Measurements from ENCODE around the gene SLC39A12.

Gene SLC39A12

GRCh38 chr10:17963431-17963830, 11.7 kb downstream of the SLC39A12 start:
- DNase-seq (ENCODE audit: low spot score) = no peak

- no peak for DNase-seq (ENCODE audit: low spot score)
These were observed 14.0 kb downstream of the SLC39A12 start for GRCh38 chr10:17965649-17966235.

DNA sequence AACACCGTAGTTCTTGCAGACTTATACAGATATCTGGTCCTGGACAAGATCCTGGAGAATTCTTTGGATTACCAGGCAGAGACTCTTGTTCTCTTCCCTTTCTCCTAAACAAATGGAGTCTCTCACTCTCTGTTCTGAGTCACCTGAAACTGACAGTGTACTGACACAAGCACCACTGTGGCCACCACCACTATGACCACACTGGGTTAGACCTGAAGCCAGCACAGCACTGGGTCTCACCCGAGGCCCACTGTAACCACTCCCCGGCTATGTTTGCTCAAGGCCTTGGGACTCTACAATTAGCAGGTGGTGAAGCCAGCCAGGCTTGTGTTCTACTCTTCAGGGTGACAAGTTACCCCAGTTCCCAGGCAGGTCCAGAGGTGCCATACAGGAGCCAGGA, 22.8 kb downstream of the SLC39A12 start:
- no peak for DNase-seq (ENCODE audit: low spot score)

DNA sequence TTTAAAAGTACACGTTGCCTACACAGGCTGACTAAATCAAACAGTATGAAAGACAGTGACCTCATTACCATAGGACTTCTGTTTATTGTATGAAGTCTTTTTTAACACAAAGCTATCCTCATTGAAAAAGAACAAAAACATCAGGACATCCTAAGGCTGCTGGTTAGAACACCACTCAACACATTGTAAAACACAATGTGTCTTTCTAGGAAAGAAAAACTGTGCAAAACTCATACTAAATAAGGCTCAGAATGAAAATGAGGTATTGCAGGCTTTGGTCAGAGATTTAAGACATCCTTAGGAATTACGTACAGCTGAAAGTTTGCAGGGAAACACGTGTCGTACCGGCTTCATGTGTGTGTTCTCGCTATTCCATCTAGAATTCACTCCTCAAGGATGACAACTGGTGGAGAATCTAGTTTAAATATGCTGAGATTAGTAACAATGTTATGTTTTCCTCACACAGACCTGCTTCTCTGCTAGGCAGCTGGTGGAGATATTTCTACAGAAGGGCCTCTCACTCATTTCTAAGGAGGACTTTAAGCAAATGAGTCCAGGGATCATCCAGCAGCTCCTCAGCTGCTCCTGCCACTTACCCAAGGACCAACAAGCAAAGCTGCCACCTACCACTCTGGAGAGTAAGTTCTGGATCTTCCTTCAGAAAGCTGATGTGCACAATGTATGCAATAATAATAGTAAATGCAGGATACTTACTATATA, 29.3 kb downstream of the SLC39A12 start:
- DNase-seq (ENCODE audit: low spot score) = peak; percentile 26

GRCh38 chr10:17981766-17982380, 30.2 kb downstream of the SLC39A12 start:
- no peak for DNase-seq (ENCODE audit: low spot score)

GRCh38 chr10:17984056-17984455, 32.3 kb downstream of the SLC39A12 start:
- DNase-seq (ENCODE audit: low spot score) = no peak

DNA sequence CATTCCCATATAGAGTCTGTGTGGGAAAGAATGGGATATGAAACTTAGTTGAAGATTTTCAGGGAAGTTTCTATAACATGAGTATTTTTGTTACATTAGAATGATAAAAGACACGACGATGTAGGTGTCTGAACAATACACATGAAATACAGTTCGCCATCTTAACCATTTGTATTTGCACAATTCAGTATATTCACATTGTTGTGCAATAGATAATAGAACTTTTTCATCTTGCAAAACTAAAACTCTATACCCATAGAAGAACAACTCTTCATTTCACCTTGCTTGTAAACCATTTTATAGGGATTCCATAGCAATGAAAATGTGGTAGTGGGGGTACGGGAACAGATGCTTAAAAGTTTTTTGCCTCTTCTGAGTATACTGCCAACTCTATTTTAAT, 32.8 kb downstream of the SLC39A12 start:
- DNase-seq (ENCODE audit: low spot score) = no peak

GRCh38 chr10:17989908-17990767, 38.4 kb downstream of the SLC39A12 start:
- DNase-seq (ENCODE audit: low spot score) = no peak

DNA sequence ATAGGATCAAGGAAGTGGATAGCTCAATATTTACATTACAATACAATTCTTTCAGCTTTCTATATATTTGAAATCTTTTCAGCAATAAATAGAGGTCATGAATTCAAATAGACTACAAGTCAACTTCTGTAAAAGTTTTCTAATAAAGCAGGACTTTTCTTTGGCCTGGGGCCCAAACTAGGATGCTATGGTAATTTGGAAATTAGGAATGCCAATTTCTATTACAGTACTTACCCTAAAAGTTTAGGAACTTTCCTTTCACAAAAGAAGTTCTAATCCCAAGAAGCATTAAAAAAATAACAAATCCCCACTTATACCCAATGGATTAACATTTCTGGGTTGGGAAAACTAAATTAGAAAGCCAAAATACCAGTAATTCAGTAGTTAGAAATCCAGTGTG, 40.5 kb downstream of the SLC39A12 start:
- no peak for DNase-seq (ENCODE audit: low spot score)

DNA sequence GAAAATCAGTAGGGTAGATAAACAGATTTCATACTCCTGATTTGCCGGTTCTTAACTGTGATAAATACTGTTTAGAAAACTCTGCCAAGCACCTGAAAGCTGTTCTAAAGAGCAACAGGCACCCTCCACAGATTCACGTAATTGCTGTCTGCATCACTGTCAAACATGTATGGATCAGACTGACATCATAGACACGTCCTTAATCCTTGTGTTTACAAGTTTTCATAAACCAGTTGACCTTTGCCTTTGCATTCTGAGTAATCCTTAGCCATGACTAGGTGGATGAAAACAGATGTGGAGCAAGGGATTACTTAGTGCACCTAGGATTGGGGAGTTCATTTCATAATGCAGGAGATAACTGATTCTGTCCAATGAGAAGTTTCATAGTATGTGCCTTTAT, 41.6 kb downstream of the SLC39A12 start:
- no peak for DNase-seq (ENCODE audit: low spot score)

- no peak for DNase-seq (ENCODE audit: low spot score)
These were observed 48.9 kb downstream of the SLC39A12 start for GRCh38 chr10:18000601-18001000.

DNA sequence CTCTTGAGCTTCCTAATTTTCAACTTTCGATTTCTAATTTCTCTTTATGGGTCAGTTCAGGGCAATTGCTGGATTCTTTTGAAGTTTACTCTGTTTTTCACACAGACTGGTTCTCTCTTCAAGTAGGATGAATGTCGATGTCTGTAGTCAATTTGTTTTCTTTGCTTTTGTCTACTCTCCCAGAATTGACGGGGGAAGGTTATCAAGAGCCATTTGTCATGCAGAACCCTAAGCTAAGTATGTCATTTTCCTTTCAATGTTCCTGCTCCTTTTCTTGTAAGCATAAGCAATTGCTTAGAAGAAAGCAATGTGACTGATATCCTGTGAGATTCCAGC, 53.7 kb downstream of the SLC39A12 start:
- no peak for DNase-seq (ENCODE audit: low spot score)

DNA sequence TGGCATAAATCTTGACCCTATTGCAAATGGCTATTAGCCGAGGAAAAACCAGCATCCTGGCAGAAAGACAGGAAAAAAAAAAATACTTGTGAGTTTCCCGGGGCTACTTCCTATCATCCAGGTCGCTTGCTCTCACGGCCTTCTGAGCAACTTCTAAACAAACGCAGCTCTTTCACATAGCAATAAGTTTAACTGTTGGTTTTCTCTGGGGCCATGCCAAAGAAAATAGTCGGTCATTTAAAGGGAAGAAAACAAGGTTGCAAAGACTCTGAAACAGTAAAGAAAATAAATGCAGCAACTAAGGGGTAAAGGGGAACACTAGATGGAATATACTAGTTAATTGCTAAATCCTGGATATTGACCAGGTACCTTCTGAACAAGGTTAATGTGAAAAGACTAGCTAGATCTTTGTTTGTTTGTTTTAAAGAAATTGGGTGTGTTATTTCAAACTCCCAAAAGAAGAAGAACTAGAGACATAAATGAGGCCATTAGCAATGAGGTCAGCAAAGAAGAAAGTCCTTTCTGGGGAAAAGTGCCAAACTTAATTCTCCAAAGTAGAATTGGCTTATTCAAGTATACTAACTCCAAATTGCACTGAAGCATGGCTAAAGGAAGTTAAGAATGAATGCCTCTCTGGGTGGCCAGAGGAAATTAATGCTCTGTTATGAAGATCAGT, 54.2 kb downstream of the SLC39A12 start:
- DNase-seq (ENCODE audit: low spot score) = peak; percentile 71

DNA sequence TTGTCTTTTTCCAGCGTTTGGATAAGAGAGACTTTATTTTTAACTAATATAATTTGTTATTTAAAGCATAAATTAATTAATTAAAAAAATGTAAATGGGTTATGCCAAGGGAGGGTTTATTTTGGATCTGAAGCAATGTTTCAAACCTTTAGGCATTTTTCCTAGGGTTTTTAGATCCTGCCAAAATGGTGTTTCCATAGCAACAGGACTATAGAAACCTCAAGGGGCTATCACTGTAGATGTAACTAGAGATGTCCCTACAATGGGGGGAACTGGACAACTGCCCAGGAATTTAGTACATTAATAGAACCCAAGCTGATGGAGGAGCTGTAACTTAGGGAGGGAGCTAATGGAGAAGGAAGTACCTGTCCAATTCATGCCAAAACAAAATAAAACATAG, 57.3 kb downstream of the SLC39A12 start:
- DNase-seq (ENCODE audit: low spot score) = no peak

- no peak for DNase-seq (ENCODE audit: low spot score)
These were observed 58.3 kb downstream of the SLC39A12 start for GRCh38 chr10:18010050-18010449.

- no peak for DNase-seq (ENCODE audit: low spot score)
These were observed 68.8 kb downstream of the SLC39A12 start for GRCh38 chr10:18020523-18020922.

DNA sequence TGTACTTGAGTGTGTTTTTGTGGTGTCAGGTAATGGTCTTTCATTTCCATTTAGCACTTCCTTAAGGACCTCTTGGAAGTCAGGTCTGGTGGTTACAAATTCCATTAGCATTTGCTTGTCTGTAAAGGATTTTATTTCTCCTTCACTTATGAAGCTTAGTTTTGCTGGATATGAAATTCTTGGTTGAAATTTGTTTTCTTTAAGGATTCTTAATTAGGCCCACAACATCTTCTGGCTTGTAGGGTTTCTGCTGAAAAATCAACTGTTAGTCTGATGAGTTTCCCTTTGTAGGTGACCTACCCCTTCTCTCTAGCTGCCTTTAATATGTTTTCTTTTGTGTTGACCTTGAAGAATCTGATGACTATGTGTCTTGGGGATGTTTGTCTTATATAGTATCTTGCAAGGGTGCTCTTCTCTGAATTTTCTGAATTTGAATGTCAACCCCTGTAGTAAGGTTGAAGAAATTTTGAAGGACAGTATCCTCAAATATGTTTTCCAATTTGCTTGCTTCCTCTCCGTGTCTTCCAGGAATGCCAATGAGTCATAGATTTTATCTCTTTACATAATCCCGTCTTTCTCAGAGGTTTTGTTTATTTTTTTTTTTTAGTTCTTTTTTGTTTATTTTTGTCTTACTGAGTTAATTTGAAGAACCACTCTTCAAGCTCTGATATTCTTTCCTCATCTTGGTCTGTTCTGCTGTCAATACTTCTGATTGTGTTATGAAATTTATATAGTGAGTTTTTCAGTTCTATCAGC, 70.2 kb downstream of the SLC39A12 start:
- no peak for DNase-seq (ENCODE audit: low spot score)

GRCh38 chr10:18043148-18044006, 91.7 kb downstream of the SLC39A12 start:
- no peak for DNase-seq (ENCODE audit: low spot score)

DNA sequence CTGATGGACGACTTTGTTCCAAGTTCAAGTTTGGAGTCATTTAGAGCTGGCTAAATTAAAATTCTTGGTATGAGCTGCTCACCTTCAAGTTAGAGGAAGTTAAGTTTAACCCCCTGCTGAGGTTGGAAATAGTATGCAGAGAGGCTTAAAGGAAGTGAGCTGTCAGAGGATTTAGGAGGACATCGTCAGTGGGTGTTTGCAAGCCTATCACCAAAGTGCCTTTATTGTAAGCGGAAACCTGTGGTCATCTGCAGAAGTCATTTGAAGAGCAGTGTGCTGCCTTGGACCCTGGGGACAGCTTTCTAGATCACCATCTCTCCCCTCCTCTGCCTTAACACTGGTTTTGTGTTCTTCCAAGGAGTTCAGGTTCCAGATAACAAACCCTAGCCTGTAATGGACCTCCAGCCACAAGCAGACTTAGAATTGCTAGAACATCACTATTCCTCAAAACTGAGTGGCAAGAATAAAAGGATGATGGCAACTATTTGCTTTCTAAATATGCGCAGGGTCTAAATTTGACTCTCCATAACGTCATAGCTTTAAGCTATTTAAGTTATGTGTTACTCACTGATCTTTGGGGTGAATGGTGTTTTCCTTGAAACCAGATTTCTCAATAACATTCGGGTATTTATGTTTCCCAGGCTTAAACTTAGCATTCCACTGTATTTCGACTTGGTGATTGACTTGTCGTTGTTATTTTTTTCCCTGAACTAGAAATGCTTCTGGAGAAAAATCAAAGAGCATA, 93.4 kb downstream of the SLC39A12 start:
- no peak for DNase-seq (ENCODE audit: low spot score)

DNA sequence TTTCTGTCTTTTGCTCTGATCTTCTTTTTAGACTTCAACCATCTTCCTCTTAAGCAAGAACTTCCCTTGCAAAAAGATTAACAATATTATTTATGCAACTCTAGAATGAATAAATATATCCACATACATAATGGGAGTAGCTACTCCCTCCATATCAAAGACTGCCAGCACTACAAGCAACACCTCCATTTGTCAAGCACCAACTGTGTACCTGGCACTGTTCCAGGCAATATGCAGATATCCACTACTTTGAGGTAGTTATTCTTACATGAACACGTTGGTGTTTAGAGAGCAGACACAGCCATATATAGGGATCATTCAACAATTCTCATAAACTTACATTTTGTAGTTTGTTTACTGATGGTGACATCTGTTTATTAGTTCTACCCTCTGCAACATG, 104.9 kb downstream of the SLC39A12 start:
- no peak for DNase-seq (ENCODE audit: low spot score)

Measured in pons (tissue), 1 donor.